GM18867 (cell line): ENCODE measurements around the gene LMBRD1.
"Not testable (repeated sequence)": the region's sequence is repeated elsewhere in the genome, so short reads cannot be mapped to it uniquely, and the experiment has no call there.

ENCODE experiments used
- ATAC-seq: cut with Tn5 transposase; IDR thresholded peaks from one replicate; pipeline ENCODE4 v1.9.1; 2021; ENCODE audit warnings: mild to moderate bottlenecking, moderate library complexity; ENCODE audit not compliant: unreplicated experiment

Gene LMBRD1

DNA sequence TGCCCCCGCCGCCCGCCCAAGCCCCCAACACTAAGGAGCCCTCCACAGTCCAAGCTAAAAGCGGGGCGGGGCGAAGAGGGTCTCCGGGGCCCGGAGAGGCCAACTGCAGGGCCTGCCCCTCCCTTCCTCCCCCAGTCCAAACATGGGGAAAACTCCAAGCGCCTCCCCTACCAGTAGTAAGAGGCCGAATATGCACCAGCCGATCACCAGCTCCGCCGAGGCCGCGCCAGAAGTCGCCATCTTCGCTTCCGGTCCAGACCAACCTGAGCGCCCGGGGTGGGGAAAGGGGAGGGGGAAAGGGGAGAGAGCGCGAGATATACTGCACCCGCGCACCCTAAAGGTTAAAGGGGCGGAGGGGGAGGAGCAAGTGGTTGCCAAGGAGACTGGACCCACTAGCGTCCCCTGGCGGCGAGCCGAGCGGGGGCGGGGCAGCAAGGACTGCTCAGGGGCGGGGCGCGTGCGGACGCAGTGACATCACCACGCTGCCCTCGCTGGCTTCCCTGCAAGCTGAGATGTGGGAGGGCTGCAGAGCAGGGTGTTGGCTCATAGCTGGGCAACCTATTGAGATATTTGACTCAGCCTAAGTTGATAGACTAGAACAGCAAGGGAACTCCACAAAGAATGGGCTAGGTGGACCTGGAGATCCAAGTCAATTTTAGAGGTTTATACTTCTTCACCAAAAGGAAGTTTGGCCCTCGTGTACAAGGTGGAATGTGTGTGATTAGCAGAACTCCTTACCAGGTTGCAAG, at the start of gene LMBRD1:
TSS of gene LMBRD1 (minus strand) at position 369 of the 749 bp plus-strand sequence. CDS start at position 240, 129 bp downstream.
- peak; percentile 93 for ATAC-seq

DNA sequence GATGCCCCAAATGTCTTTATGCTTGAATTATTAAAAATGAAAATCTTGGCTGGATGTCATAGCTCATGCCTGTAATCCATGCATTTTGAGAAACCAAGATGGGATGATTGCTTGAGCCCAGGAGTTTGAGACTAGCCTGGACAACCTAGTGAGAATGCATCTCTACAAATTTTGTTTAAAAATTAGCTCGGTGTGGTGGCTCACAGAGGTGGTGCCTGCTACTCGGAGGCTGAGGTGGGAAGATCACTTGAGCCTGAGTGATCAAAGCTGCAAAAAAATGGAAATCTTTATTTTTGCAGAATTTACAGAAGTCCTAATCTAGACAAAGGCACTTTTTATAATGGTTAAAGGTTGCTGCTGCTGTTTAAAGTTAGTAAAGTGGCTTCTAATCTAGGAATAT, 49.5 kb upstream of the LMBRD1 start:
- no peak for ATAC-seq

DNA sequence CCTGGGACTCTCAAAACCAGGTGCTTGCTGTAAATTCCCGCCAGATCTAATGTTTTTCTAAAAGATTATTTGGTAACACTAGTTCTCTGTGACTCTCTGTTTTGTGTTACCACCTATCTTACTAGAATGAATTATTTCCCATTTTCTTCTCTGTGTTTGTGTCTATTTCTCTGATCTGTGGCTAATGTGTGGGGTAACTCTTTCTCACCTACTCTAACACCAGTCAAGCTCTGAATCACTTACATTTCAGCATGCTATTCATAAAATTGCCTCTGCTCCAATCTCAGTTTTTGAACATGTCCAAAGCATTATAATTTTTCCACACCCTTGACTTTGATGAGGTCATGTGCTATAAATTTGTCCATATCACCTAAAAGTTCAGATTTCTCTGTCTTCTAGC, 46.4 kb upstream of the LMBRD1 start:
- peak; percentile 38 for ATAC-seq

DNA sequence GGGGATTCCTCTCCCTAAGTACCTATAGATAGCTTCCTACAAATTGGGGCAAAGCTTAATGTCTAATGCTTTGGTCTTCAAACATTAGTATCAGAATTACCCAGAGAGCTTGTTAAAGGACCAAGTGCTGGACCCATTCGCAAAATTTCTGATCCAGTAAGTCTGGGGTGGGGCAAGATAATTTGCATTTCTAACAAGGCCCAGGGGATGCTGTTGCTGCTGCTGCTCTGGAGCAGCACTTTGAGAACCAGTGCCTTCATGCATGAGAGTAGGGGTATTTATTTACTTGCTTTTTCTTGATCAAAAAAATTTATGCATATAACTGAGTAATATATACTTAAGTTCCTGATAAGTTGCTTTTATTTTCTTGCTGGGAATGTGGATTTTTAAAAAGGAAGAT, 45.1 kb upstream of the LMBRD1 start:
- ATAC-seq: no peak

DNA sequence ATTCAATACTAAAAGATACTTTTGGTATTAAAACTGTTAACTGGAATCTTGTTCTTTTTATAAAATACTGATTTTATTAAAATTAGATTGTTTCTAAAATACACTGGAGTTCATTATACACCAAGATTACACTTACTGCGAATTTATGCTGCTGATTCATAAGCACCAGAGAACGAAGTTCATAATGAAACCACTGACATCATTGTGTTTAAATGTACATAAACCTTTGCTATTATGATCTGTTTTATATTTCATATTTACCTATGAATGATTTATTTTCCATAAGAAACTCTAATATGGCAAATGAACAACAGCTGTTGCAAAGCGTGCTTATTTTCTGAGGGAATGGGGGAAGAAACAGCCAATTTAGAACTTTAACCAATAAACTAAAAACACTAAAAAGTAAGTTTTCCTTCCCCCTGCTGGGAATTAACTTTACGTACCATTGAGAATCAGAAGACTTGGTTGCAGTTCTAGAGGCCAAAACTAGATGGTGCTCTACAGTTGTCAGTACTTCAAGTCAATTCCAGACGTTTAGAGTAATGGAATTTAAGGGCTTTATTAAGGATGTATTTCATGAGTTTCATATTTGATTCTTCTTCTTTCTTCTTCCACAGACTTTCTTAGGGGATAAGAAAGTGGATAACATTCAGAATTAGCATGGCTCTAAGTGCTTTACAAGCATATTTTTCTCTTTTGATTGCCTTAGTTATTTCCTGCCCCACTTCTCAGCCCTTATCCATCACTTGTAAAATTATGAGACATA, 38.8 kb upstream of the LMBRD1 start:
- ATAC-seq: peak; percentile 90

DNA sequence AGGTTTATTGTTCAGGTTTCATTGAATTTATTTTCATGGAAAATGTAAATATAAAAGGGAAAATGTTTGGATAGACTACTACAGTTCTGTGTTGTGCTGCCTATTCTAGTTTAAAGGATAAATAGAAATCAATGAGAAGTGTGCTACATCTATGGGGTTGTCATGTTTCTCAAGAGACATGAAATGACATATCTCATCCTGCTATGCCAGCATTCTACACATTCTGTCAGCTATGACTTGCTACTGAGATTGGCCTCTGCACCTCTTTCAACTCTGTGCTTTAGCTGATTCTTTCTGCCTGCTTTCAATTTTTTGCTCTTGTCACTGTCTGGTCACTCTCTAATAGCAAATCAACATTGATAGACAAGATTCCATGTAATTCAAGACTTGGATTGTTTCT, 35.7 kb upstream of the LMBRD1 start:
- ATAC-seq: no peak

DNA sequence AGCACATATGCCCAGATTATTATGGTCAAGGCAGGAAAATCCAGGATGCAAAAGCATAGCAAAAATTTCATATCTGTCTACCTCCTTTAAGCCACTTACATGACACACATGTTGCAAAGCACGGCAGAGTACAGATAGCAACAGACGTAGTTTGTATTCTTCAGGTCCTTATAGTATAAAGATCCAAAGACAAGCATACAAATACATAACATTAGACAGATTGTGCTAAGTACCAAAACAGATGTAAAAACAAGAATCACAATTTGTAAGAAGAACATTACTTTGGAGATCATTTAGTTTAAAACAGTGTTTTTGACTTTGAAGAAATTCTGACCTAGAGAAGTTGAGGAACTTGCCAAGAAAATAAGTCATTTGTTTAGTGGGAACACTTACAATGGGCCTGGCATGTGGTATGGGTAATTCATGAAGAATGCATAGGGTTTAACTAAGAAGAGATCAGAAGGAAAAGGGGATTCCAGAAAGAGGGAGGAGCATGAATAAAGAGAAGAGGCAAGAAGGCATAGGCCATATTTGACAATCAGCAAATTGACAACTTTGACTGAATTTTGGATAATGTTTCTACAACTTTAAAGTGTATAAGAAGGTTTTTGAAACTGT, 30.6 kb upstream of the LMBRD1 start:
- no peak for ATAC-seq

DNA sequence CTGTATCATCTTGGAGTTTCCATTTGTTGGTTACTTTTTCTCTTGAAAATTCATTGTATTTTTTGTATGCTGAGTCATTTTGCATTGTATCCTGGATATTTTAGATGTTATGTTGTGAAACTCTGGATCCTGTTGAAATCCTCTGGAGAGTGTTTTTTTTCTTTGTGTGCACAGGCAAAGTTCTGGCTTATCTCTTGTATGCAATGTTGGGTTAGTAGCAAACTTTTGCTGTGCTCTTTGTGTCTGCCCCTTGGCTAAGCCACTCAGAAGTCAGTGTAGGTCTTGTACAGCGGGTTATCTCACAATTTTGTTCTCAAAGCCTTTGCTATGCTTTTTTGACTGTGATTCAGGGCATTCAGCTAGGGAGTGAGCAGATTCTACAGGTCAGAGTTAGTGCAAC, 29.1 kb upstream of the LMBRD1 start:
- ATAC-seq: no peak

DNA sequence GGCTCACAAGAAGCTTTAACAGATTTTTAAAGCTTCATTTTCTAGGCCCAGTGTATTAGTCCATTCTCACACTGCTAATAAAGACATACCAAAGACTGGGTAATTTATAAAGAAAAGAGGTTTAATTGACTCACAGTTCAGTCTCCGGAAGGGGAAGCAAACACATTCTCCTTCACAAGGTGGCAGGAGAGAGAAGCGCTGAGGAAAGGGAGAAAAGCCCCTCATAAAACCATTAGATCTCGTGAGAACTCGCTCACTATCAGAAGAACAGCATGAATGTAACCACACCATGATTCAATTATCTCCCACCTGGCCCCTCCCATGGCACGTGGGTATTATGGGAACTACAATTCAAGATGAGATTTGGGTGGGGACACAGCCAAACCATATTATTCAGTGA, 27.5 kb upstream of the LMBRD1 start:
- not testable (repeated sequence) for ATAC-seq

DNA sequence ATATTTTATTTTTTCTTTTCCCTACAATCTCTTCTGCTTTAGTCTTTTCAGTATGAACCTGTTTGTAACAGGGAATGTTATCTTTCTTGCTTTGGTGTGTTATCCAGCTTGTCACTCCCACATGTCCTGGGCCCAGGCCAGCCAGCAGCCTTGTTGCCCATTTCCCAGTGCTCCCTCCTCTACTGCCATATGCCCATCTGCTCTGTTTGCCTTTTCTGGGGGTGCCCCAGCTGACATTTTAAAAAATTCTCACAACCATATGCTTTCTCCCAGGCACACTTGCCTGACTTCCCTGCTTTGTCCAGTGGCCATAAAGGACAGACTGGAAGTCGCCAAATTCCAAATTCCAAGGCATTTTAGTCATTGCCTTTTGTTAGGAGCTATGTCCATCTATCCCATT, 23.6 kb upstream of the LMBRD1 start:
- ATAC-seq: no peak

DNA sequence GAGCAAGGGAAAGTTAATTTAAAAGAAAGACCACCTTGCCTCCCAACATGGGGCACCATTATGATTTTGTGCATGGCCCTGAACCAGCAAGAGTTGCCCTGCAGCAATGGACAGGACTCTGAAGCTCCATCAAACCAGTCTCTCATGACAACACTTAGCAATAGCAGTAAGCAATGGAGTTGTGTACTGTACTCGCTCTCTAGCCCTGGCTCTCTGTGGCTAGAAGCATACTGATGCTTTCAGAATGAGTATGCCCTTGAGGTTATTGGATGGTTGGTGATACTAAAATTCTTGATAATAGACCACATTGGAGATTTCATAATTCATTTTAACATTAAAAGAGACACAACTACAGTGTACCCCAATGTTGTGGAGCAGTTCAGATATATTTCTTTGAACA, 23.2 kb upstream of the LMBRD1 start:
- peak; percentile 34 for ATAC-seq

DNA sequence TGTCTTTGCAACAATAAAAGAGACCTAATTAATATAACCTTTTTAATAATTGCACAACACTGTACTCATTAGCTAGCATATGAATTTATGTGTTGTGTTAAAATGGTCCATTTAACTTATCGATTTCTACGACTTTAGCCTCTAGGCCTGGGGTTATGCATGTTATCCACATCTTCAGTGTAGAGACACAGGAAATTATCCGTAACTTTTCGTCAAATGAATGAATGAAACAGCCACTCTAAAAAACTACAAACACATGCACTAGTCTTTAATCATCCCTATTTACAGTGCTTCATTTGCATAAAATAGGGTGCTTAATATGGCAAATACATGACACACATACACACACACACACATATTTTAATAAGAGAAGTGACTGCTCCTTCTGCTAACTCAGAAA, 22.3 kb upstream of the LMBRD1 start:
- ATAC-seq: no peak

DNA sequence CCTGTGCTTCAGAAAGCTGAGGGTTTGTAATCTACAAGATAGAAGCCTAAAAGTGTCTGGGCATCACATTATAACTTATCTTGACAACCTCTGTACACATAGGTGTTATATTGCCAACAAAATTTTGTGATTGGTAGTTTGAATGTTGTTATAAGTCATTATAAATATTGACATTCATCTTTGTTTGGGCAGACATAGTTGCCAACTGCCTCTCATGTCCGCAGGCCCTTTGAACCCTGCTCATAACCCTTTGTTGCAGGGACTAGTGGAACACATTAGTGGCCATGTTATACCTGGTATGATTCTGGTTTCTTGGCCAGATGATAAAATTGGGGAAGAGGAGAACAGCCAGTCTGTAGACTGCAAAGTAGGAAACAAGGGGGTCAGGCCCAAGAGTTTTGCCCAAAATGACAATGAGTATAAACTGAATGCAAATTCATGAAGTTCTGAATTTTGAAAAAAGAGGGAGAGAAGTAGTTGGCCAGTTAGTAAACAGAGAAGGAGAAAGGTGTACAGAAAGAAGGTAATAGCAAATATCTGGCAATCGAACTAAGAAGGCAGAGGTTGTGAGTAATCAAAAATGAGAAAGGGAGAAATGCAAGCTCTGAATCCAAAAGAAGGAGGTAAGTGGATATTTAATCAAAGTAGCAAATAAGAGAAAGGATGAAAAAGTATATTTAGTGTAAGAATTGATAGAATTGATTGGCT, 21.6 kb upstream of the LMBRD1 start:
- no peak for ATAC-seq

DNA sequence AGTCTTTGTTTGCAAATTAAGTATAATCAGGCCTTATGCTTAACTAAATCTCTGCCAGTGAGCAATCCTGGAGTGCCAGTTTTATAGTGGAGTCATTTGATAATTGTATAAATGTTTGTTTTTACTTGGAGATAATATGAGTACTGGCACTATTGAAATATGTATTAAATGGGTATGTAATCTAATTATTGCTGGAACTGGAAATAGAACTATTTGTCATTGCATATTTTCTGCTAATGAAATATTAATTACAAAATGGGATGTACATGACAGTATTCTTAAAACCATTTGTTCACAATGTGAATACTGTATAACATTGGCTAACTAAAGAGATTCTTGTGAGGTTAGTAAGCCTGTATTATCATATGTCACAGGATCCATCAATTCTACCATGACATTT, 20.5 kb upstream of the LMBRD1 start:
- no peak for ATAC-seq

DNA sequence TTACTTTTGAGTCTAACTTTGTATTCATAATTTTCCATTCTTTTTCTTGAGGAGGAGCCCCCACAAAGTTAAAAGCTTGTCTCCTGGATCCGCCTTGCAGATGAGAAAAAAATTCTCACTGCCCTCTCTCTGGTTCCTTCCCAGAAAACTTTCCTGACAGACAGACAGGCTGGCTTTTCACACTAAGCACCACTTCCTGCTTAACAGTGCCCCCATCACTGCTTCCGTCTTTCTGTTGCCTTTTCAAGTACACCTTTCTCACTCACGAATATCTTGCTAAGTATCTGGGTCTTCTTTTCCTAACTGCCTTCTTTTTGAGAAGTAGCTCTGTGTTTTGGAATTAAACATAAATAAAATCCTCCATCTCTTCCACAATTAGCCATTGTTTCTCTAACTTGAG, 19.8 kb upstream of the LMBRD1 start:
- peak; percentile 43 for ATAC-seq

DNA sequence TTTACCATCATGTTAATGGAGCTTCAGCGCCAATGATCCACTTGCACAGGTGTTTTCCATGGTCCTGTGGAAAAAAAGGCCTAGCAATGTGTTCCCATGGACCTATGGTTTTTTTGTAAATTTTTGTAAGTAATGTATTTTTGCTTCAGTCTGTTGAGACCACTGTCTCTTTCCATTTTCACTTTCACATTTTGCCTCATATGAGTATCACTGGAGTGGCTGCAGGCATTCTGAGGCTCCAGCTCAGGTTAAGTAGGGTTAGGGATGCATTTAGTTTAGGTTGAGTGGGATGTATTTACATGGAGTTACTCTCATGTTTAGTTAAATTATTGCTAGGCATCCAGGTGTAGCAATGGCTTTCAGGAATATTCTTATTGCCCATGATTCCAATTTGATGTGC, 19.2 kb upstream of the LMBRD1 start:
- ATAC-seq: peak; percentile 75

DNA sequence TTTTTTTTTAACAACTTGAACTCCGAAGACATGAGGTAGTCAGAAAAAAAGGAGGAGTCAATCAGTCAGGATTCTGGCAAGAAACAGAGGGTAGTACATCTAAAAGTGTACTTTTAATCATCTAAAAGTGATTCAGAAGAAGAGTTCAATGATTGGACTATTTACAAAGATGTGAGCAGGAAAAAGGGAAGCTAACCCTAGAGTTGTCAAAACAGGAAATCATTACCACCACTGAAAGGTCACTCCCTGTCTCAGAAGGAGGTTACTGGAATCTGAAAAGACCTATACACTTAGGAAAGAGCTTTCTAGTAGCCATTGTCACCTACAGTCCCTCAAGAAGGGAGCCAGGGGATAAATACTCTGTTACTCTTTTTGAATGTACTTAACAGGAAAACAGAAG, 16.7 kb upstream of the LMBRD1 start:
- peak; percentile 33 for ATAC-seq

DNA sequence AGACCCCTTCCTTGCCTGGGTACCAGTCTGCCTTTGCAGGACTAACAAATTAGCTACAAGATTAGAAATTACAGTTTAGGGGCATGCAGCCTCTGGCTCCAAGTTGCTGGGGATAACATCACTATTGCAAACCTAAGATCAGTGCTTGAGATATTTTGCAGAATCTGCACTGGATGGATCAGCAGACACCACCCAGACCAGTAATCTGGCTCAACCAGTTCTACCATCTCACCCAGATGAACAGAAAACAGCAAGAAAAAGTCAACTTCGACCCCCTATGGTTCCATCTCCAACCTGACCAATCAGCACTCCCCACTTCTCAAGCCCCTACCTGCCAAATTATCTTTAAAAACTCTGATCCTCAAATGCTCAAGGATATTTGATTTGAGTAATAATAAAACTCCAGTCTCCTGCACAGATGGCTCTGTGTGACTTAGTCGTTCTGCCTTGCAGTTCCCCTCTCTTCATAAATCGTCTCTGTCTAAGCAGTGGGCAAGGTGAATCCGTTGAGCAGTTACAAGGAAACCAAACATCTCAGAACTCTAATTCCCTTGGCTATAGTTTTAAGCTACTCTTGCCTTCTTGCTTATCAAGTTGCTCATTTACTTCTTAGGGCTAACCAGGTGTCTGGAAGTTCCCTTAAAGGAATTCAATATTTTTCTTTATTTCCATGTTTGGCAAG, 16.1 kb upstream of the LMBRD1 start:
- no peak for ATAC-seq

DNA sequence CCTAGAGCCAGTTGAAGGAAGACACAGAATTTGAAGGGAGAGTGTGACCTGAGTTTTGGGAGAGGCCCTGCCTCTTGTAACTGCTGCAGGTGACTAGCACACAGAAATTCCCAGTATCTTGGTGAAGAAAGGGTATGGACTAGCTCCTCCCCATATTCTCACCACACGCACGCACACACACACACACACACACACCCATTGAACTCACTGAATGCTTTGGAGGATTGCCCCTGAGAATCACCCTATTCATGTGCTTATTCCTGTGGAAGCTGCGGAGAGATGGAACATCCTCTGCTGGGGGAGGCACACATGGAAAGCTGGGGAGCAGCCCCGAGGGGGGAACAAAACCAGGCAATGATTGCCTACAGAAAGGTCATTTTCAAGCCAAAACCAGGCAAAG, 6.2 kb upstream of the LMBRD1 start:
- no peak for ATAC-seq

DNA sequence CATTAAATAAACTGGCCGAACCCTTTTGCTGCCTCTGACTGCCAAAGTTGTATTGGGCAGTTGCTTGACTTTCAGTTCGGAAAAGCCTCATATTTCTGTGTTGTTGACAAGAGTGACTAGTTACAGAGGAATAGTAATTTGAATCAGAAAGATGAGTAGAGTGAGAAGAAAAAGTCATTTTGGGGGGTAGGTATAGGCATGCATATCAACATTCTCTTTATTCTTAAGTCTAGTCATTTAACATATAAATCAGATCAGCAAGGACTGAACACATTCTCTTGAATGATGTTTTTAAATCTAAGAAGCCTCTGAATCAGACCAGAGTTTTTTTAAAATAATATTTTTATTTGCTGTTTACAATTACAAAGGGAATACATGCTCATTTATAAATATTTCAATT, 4.9 kb upstream of the LMBRD1 start:
- no peak for ATAC-seq

DNA sequence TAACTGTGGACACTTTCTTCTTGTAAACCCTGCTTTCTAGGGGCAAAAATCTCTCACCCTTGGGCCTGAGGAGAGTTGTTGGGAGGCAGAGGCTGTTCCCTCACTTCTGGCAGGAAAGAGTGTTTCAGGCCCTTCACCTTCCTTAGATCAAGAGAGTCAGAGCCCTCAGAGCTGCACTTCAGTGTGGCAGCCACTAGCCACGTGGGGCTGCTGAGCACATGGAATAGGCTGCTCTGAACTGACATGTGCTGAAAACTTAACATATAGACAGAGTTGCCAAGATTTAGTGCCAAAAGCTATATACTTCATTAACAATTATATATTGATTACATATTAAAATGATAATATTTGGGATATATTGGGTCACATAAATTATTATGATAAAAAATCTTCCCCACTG, 4.4 kb upstream of the LMBRD1 start:
- ATAC-seq: no peak
